A673 (cell line): ENCODE results near the gene ACVR1B. TPM values are rescaled to one million over a fixed set of nuclear protein-coding genes. Genes with fewer than 3 reads are reported as not detected.

ENCODE experiments used
- BruUV-seq: library from RNA; stranded (reverse); fragments of 400-500 nt; replicated peaks from 2 replicates; lab custom pipeline; 2021; lab: Mats Ljungman, UMichigan
- CTCF ChIA-PET: fragments of 300-600 bp; sonication (Branson Sonifier 250); formaldehyde crosslinking; loops from one replicate; lab custom pipeline; 2022; ENCODE audit warnings: antibody characterized with exemption; lab: Charles Lee
- POLR2A ChIA-PET: fragments of 300-600 bp; sonication (Branson Sonifier 250); formaldehyde crosslinking; loops from one replicate; lab custom pipeline; 2022; ENCODE audit warnings: antibody characterized with exemption; ENCODE audit not compliant: low non-redundant PET; lab: Charles Lee
- DNase-seq: peaks from one replicate; pipeline ENCODE4 v3.0.0-alpha.2; 2015; ENCODE audit warnings: low spot score
- H3K27ac ChIP-seq: fragments of 200-600 bp; sonication (generic); 2 replicates; pipeline ENCODE4 v1.5.1; 2016; ENCODE audit warnings: mixed run types, low read depth, mild to moderate bottlenecking, mixed read lengths, antibody characterized with exemption, low read length; ENCODE audit not compliant: poor library complexity, severe bottlenecking
- H3K27me3 ChIP-seq: fragments of 200-600 bp; sonication (generic); replicated peaks from 2 replicates; pipeline ENCODE4 v1.6.1; 2017; ENCODE audit warnings: mixed run types, low read depth, mild to moderate bottlenecking, mixed read lengths, antibody characterized with exemption, low read length; ENCODE audit not compliant: insufficient read depth, poor library complexity
- H3K36me3 ChIP-seq: fragments of 200-600 bp; sonication (generic); 2 replicates; pipeline ENCODE4 v1.6.1; 2016; ENCODE audit warnings: mixed run types, mild to moderate bottlenecking, mixed read lengths, antibody characterized with exemption, low read length; ENCODE audit not compliant: insufficient read depth, poor library complexity, severe bottlenecking
- H3K4me1 ChIP-seq: fragments of 200-600 bp; sonication (generic); 2 replicates; pipeline ENCODE4 v1.6.1; 2017; ENCODE audit warnings: mixed run types, mild to moderate bottlenecking, mixed read lengths, antibody characterized with exemption, low read length; ENCODE audit not compliant: insufficient read depth, poor library complexity, severe bottlenecking
- H3K4me3 ChIP-seq: fragments of 200-600 bp; sonication (generic); 2 replicates; pipeline ENCODE4 v1.5.1; 2016; ENCODE audit warnings: low read depth, mixed run types, mild to moderate bottlenecking, mixed read lengths, low read length; ENCODE audit not compliant: poor library complexity, severe bottlenecking
- H3K9me3 ChIP-seq: fragments of 200-600 bp; sonication (generic); 2 replicates; pipeline ENCODE4 v1.6.1; 2016; ENCODE audit warnings: mixed run types, low read depth, mild to moderate bottlenecking, mixed read lengths, antibody characterized with exemption, low read length; ENCODE audit not compliant: poor library complexity, severe bottlenecking
- CTCF ChIP-seq: fragments of 300-800, 200-600 bp; sonication (generic); conservative IDR thresholded peaks from 2 replicates; pipeline ENCODE4 v1.5.1; 2017; ENCODE audit warnings: low read depth, mild to moderate bottlenecking, antibody characterized with exemption, low read length, moderate library complexity, mixed read lengths
- EZH2 ChIP-seq: fragments of 200-600 bp; sonication (generic); IDR thresholded peaks from 2 replicates; pipeline ENCODE4 v1.6.1; 2017; ENCODE audit warnings: borderline replicate concordance, low read depth, mild to moderate bottlenecking, mixed read lengths, antibody characterized with exemption, low read length; ENCODE audit not compliant: poor library complexity, severe bottlenecking
- intact Hi-C: fragments of 100-400 bp; cut with micrococcal nuclease; formaldehyde crosslinking; loops from one replicate; pipeline ENCODE4 v1.10.0; 2022; ENCODE audit not compliant: unreplicated experiment
- total RNA-seq: library from RNA; stranded (reverse); gene quantifications from 2 replicates; pipeline ENCODE4 v1.2.3, GENCODE V29; 2021

Gene ACVR1B
- total RNA-seq, 1 experiment from 2014 or later: 27.4 TPM

GRCh38 chr12:52033446-52034140 lies 82.1 kb downstream of the ACVR1B start:
- TSS peak; percentile 91 for BruUV-seq
- intact Hi-C loops: no loop called here
- Histone ChIP-seq H3K27ac (peak overlapping the region; percentile 84), H3K4me1 (peaks cover 38% of the 10 kb centered on the region), H3K27me3 (no peaks in the 10 kb centered on the region), H3K4me3 (peak overlapping the region; percentile 34), H3K36me3 (no peaks in the 10 kb centered on the region), H3K9me3 (no peaks in the 10 kb centered on the region)
- ChIA-PET POLR2A (interaction anchor here (0.6 to 1.3 kb wide), 2 partner anchors 18 to 27 kb away, joined by 4 to 19 read pairs; partner anchors contain the start of genes NR4A1 and TAMALIN), CTCF (interaction anchor here (0.6 to 1.6 kb wide), 5 partner anchors 8 to 86 kb away, joined by 3 to 8 read pairs (median 4); no protein-coding TSS in a partner anchor)
- no peak for TF ChIP-seq EZH2
- TF ChIP-seq CTCF: no peak
- no peak for DNase-seq

GRCh38 chr12:52035190-52035589 lies 83.7 kb downstream of the ACVR1B start:
- Histone ChIP-seq H3K27me3 (no peaks in the 10 kb centered on the region), H3K27ac (no peak overlapping the region), H3K4me3 (no peak overlapping the region), H3K36me3 (no peaks in the 10 kb centered on the region), H3K4me1 (peaks cover 27% of the 10 kb centered on the region), H3K9me3 (no peaks in the 10 kb centered on the region)
- TF ChIP-seq EZH2 (no peak), CTCF (no peak)
- ChIA-PET POLR2A (no interaction called here), CTCF (interaction anchor here (1.6 kb wide), 1 partner anchor 10 kb away, joined by 8 read pairs; no protein-coding TSS in a partner anchor)
- no TSS peak for BruUV-seq
- DNase-seq: no peak
- intact Hi-C loops: no loop called here

GRCh38 chr12:52035926-52036325 lies 84.4 kb downstream of the ACVR1B start:
- intact Hi-C loops: no loop called here
- Histone ChIP-seq H3K4me3 (no peak overlapping the region), H3K4me1 (peaks cover 26% of the 10 kb centered on the region), H3K36me3 (no peaks in the 10 kb centered on the region), H3K27me3 (no peaks in the 10 kb centered on the region), H3K27ac (peak overlapping the region; percentile 71), H3K9me3 (no peaks in the 10 kb centered on the region)
- no peak for TF ChIP-seq EZH2
- TF ChIP-seq CTCF: no peak
- no peak for DNase-seq
- POLR2A ChIA-PET: no interaction called here
- CTCF ChIA-PET: no interaction called here
- no TSS peak for BruUV-seq
